A549 (cell line): ENCODE results near the gene SLC6A2. TPM values are rescaled to one million over a fixed set of nuclear protein-coding genes. Genes with fewer than 3 reads are reported as not detected.

ENCODE experiments used
- ATAC-seq, 2 experiments: fragments of 200-7000 bp in 1 of 2; fragments of >200 bp in 1 of 2; cut with Nextera tagmentation in 1 of 2; cut with Tn5 transposase in 1 of 2; 3 replicates each; pipeline versions ENCODE4 v1.8.0 to v1.9.1; 2018 to 2020; ENCODE audit warnings: mild to moderate bottlenecking in 1 of 2, moderate library complexity in 1 of 2
- CTCF ChIA-PET: fragments of 300-600 bp; sonication (Branson Sonifier 250); formaldehyde crosslinking; extraction: SDS; loops from one replicate; lab custom pipeline; 2021; ENCODE audit warnings: antibody characterized with exemption, inconsistent platforms; lab: Yijun Ruan, JAX
- POLR2A ChIA-PET: fragments of 350-600 bp; formaldehyde crosslinking; extraction: SDS; loops from one replicate; lab custom pipeline; 2021; ENCODE audit warnings: antibody characterized with exemption, inconsistent platforms; lab: Yijun Ruan, JAX
- DNase-seq, 2 experiments: peaks; one replicate each; pipeline versions ENCODE4 v3.0.0 to v3.0.0-alpha.2; 2011 to 2016; ENCODE audit warnings: low read depth in 1 of 2, low spot score in 1 of 2
- FAIRE-seq: peaks from 2 replicates; lab custom pipeline; 2011; peaks lifted over from hg19 to GRCh38; lab: Jason Lieb, UNC
- H3K27ac ChIP-seq, 2 experiments: fragments of >200 bp; sonication (Bioruptor Twin); formaldehyde crosslinking; 3 replicates each; pipeline ENCODE4 v1.5.1; 2016 to 2017
- H3K4me1 ChIP-seq: fragments of >200 bp; sonication (Bioruptor Twin); formaldehyde crosslinking; 3 replicates; pipeline ENCODE4 v1.6.1; 2016
- H3K4me2 ChIP-seq: fragments of >200 bp; sonication (Bioruptor Twin); formaldehyde crosslinking; 3 replicates; pipeline ENCODE4 v1.6.1; 2016
- H3K4me3 ChIP-seq: fragments of >200 bp; sonication (Bioruptor Twin); formaldehyde crosslinking; 3 replicates; pipeline ENCODE4 v1.5.1; 2016
- H3K9me3 ChIP-seq: fragments of >200 bp; sonication (Bioruptor Twin); formaldehyde crosslinking; 3 replicates; pipeline ENCODE4 v1.6.1; 2016
- BHLHE40 ChIP-seq: IDR thresholded peaks from 2 replicates; pipeline ENCODE4 v1.6.1; 2012; ENCODE audit warnings: low read depth, low read length, inconsistent platforms
- CTCF ChIP-seq: fragments of >200 bp; sonication (Bioruptor Twin); formaldehyde crosslinking; IDR thresholded peaks from 3 replicates; pipeline ENCODE4 v1.5.1; 2016
- EHF ChIP-seq: fragments of 250-450 bp; sonication (Bioruptor Pico); IDR thresholded peaks from 2 replicates; pipeline ENCODE4 v1.5.0; 2020; ENCODE audit warnings: mild to moderate bottlenecking
- ELK1 ChIP-seq: fragments of 150-350 bp; IDR thresholded peaks from 2 replicates; pipeline ENCODE4 v1.6.1; 2014; ENCODE audit warnings: low read depth, mild to moderate bottlenecking, low read length
- EP300 ChIP-seq, 2 experiments: fragments of >200 bp; sonication (Bioruptor Twin); formaldehyde crosslinking; IDR thresholded peaks; 2 replicates in 1 of 2; 3 replicates in 1 of 2; pipeline ENCODE4 v1.6.1; 2016 to 2017
- GATA3 ChIP-seq: IDR thresholded peaks from 2 replicates; pipeline ENCODE4 v1.6.1; 2012; ENCODE audit warnings: borderline replicate concordance
- HEYL ChIP-seq: fragments of 250-450 bp; sonication (Bioruptor Pico); IDR thresholded peaks from 2 replicates; pipeline ENCODE4 v1.8.0; 2021; ENCODE audit warnings: mild to moderate bottlenecking, moderate library complexity
- HMGXB4 ChIP-seq: fragments of 250-450 bp; sonication (Bioruptor Pico); IDR thresholded peaks from 2 replicates; pipeline ENCODE4 v1.5.0; 2021; ENCODE audit warnings: mild to moderate bottlenecking, moderate library complexity, borderline replicate concordance
- HOXB13 ChIP-seq: fragments of 250-450 bp; sonication (Bioruptor Pico); IDR thresholded peaks from 2 replicates; pipeline ENCODE4 v1.5.0; 2020; ENCODE audit warnings: low read depth, mild to moderate bottlenecking, moderate library complexity
- JUNB ChIP-seq: fragments of >200 bp; sonication (Bioruptor Twin); formaldehyde crosslinking; IDR thresholded peaks from 2 replicates; pipeline ENCODE4 v1.6.1; 2016
- MAFK ChIP-seq: fragments of 450-650 bp; IDR thresholded peaks from 2 replicates; pipeline ENCODE4 v1.6.1; 2014; ENCODE audit not compliant: partially characterized antibody
- MAZ ChIP-seq: fragments of 150-350 bp; IDR thresholded peaks from 2 replicates; pipeline ENCODE4 v1.6.1; 2014; ENCODE audit warnings: antibody characterized with exemption, low read depth, low read length, borderline replicate concordance
- NR3C1 ChIP-seq: fragments of >200 bp; sonication (Bioruptor Twin); formaldehyde crosslinking; IDR thresholded peaks from 3 replicates; pipeline ENCODE4 v1.6.1; 2017
- PBX3 ChIP-seq: IDR thresholded peaks from 2 replicates; pipeline ENCODE4 v1.6.1; 2012
- RFX5 ChIP-seq: fragments of 450-650 bp; IDR thresholded peaks from 2 replicates; pipeline ENCODE4 v1.7.1; 2014; ENCODE audit warnings: antibody characterized with exemption, mild to moderate bottlenecking, moderate library complexity
- ZFP36 ChIP-seq: fragments of 450-650 bp; IDR thresholded peaks from 2 replicates; pipeline ENCODE4 v1.6.1; 2014; ENCODE audit warnings: borderline replicate concordance; ENCODE audit not compliant: partially characterized antibody
- ZNF302 ChIP-seq: fragments of 250-450 bp; sonication (Bioruptor Pico); IDR thresholded peaks from 2 replicates; pipeline ENCODE4 v1.9.0; 2021; ENCODE audit warnings: inconsistent platforms, mild to moderate bottlenecking, moderate library complexity
- WGBS: methylation state at CpG from one replicate; pipeline ENCODE4 v1.1.6; 2017; ENCODE audit errors: missing lambda C conversion rate; 5-methylcytosine and 5-hydroxymethylcytosine counted together
- polyA plus RNA-seq, 4 experiments: library from polyadenylated mRNA; depleted of rRNA in 3 of 4; stranded (reverse); fragments of >200 nt; fragmentation: RNase III in 1 of 4; extraction: RNeasy Plus Mini Kit Qiagen cat#74134 plus additional on column Dnase treatment in 1 of 4; gene quantifications; 2 replicates in 3 of 4; 3 replicates in 1 of 4; pipeline ENCODE4 v1.2.3, GENCODE V29; 2011 to 2017

SLC6A2 gene
- polyA plus RNA-seq, 2 of the 4 experiments (the other 2 are of a cell fraction) = not detected

GRCh38 chr16:55640701-55641327 lies 15.0 kb upstream of the SLC6A2 start:
- H3K9me3 ChIP-seq = no peaks in the 10 kb centered on the region
- CTCF ChIA-PET = interaction anchor here (1.0 to 2.0 kb wide), 2 partner anchors 18 to 175 kb away, joined by 3 to 6 read pairs; no protein-coding TSS in a partner anchor
- POLR2A ChIA-PET = no interaction called here
- no peaks in the 10 kb centered on the region for H3K4me1 ChIP-seq
- no peak overlapping the region for H3K27ac ChIP-seq
- 55% methylated on average over 9 of the region's 9 CpGs for WGBS
- H3K4me2 ChIP-seq = no peak overlapping the region
- ATAC-seq (no peak), DNase-seq (no peak), FAIRE-seq (no peak)
- TF ChIP-seq RFX5 (no peak), BHLHE40 (no peak), ZNF302 (CRISPR knock-in tag) (no peak), NR3C1 (no peak), MAZ (no peak), PBX3 (no peak), EHF (CRISPR knock-in tag) (no peak), MAFK (no peak)
- H3K4me3 ChIP-seq = no peak overlapping the region

- H3K4me1 ChIP-seq = no peaks in the 10 kb centered on the region
- no peak overlapping the region for H3K4me2 ChIP-seq
- POLR2A ChIA-PET = no interaction called here
- no peaks in the 10 kb centered on the region for H3K9me3 ChIP-seq
- no peak overlapping the region for H3K4me3 ChIP-seq
- CTCF ChIA-PET = interaction anchor here (1.0 kb wide), 1 partner anchor 17 kb away, joined by 3 read pairs; no protein-coding TSS in a partner anchor
- 69% methylated on average over 7 of the region's 7 CpGs for WGBS
- ATAC-seq = no peak
- TF ChIP-seq HOXB13 (CRISPR knock-in tag) (no peak), HMGXB4 (CRISPR knock-in tag) (no peak), BHLHE40 (no peak), HEYL (no peak), ZFP36 (no peak), JUNB (no peak), EHF (CRISPR knock-in tag) (no peak), CTCF (no peak), GATA3 (no peak), EP300 (IDR thresholded peaks at IDR 0.05) (no peak), ELK1 (no peak), MAFK (no peak)
- no peak overlapping the region for H3K27ac ChIP-seq
- no peak for DNase-seq
- no peak for FAIRE-seq
Observed at GRCh38 chr16:55641430-55642056, 14.2 kb upstream of the SLC6A2 start.
